CMK (cell line): ENCODE data around the gene MYLIP.

Experiments used
- DNase-seq: peaks from one replicate; pipeline ENCODE4 v3.0.0-alpha.2; 2010; ENCODE audit warnings: low read depth

MYLIP gene

GRCh38 chr6:16141514-16141913 is 12.6 kb downstream of the MYLIP start:
- no peak for DNase-seq

- DNase-seq, result no peak
Measured at GRCh38 chr6:16145038-16145437, 16.2 kb downstream of the MYLIP start.

- DNase-seq, result no peak
Measured at GRCh38 chr6:16146028-16146427, 17.1 kb downstream of the MYLIP start.

GRCh38 chr6:16146527-16146955 is 17.7 kb downstream of the MYLIP start:
- no peak for DNase-seq

- no peak for DNase-seq
Measured at GRCh38 chr6:16148498-16148897, 19.6 kb downstream of the MYLIP start.

- no peak for DNase-seq
Measured at GRCh38 chr6:16149305-16149704, 20.4 kb downstream of the MYLIP start.

GRCh38 chr6:16150098-16150497 is 21.2 kb downstream of the MYLIP start:
- no peak for DNase-seq

- no peak for DNase-seq
Measured at GRCh38 chr6:16153211-16153820, 24.4 kb downstream of the MYLIP start.

GRCh38 chr6:16154904-16155303 is 26.0 kb downstream of the MYLIP start:
- no peak for DNase-seq

GRCh38 chr6:16157492-16157891 is 28.6 kb downstream of the MYLIP start:
- DNase-seq, result no peak

- no peak for DNase-seq
Measured at GRCh38 chr6:16157909-16158308, 29.0 kb downstream of the MYLIP start.

- DNase-seq, result no peak
Measured at GRCh38 chr6:16158943-16159557, 30.2 kb downstream of the MYLIP start.

- no peak for DNase-seq
Measured at GRCh38 chr6:16160794-16161193, 31.9 kb downstream of the MYLIP start.

- no peak for DNase-seq
Measured at GRCh38 chr6:16162003-16162402, 33.1 kb downstream of the MYLIP start.

- DNase-seq, result no peak
Measured at GRCh38 chr6:16163066-16163465, 34.2 kb downstream of the MYLIP start.

GRCh38 chr6:16163535-16164300 is 34.8 kb downstream of the MYLIP start:
- DNase-seq, result no peak

- DNase-seq, result no peak
Measured at GRCh38 chr6:16165641-16166040, 36.8 kb downstream of the MYLIP start.

- DNase-seq, result no peak
Measured at GRCh38 chr6:16166871-16167608, 38.2 kb downstream of the MYLIP start.

GRCh38 chr6:16168121-16168520 is 39.2 kb downstream of the MYLIP start:
- DNase-seq, result no peak

GRCh38 chr6:16168858-16169257 is 40.0 kb downstream of the MYLIP start:
- DNase-seq, result no peak

GRCh38 chr6:16171400-16171799 is 42.5 kb downstream of the MYLIP start:
- no peak for DNase-seq

GRCh38 chr6:16173167-16173940 is 44.5 kb downstream of the MYLIP start:
- no peak for DNase-seq
